Lung (tissue), 12 donors: ENCODE measurements around the gene FZR1. TPM values are rescaled to one million over a fixed set of nuclear protein-coding genes. Genes with fewer than 3 reads are reported as not detected.

Experiments
- ATAC-seq: fragments of 200-7000 bp; cut with Tn5 transposase; one replicate; pipeline ENCODE4 v1.9.1; 2020; ENCODE audit warnings: moderate number of reproducible peaks; ENCODE audit not compliant: insufficient read depth, low FRiP score
- DNase-seq, 3 donors: peaks; one replicate each; pipeline ENCODE4 v3.0.0-alpha.2; 2013 to 2017
- H3K27ac ChIP-seq, 2 donors: one replicate each; pipeline ENCODE4 v1.5.1; 2013; ENCODE audit warnings: mild to moderate bottlenecking in 2 of 2, moderate library complexity in 2 of 2, control low read depth in 1 of 2, inconsistent platforms in 1 of 2, low read depth in 1 of 2, low read length in 1 of 2
- H3K27me3 ChIP-seq, 3 donors: one replicate each; pipeline ENCODE4 v1.5.1; 2013; ENCODE audit warnings: low read length in 2 of 3; ENCODE audit not compliant: control insufficient read depth in 3 of 3, insufficient read depth in 3 of 3
- H3K36me3 ChIP-seq, 4 donors: one replicate each; pipeline ENCODE4 v1.5.1; 2013; ENCODE audit warnings: low read length in 4 of 4, mild to moderate bottlenecking in 1 of 4, moderate library complexity in 1 of 4; ENCODE audit not compliant: control insufficient read depth in 4 of 4, insufficient read depth in 4 of 4
- H3K4me1 ChIP-seq, 5 donors: one replicate each; pipeline ENCODE4 v1.5.1; 2013; ENCODE audit warnings: low read length in 5 of 5, mild to moderate bottlenecking in 2 of 5, moderate library complexity in 1 of 5; ENCODE audit not compliant: control insufficient read depth in 5 of 5, insufficient read depth in 5 of 5
- H3K4me3 ChIP-seq: one replicate; pipeline ENCODE4 v1.5.1; 2013; ENCODE audit warnings: mild to moderate bottlenecking, control low read depth, moderate library complexity
- H3K9ac ChIP-seq, 2 donors: one replicate each; pipeline ENCODE4 v1.5.1; 2013; ENCODE audit warnings: low read length in 2 of 2, control low read depth in 1 of 2; ENCODE audit not compliant: insufficient read depth in 1 of 2
- H3K9me3 ChIP-seq, 4 donors: one replicate each; pipeline ENCODE4 v1.5.1; 2013; ENCODE audit warnings: low read length in 3 of 4, mild to moderate bottlenecking in 1 of 4, moderate library complexity in 1 of 4; ENCODE audit not compliant: control insufficient read depth in 4 of 4, insufficient read depth in 3 of 4
- CTCF ChIP-seq: IDR thresholded peaks from 2 replicates; pipeline ENCODE4 v1.5.1; 2012; ENCODE audit warnings: mild to moderate bottlenecking; ENCODE audit errors: control extremely low read depth, extremely low read depth
- WGBS, 2 donors: extraction: QIAGEN DNeasy Blood & Tissue Kit; methylation state at CpG; one replicate each; pipeline ENCODE4 v1.1.7; 2013; 5-methylcytosine and 5-hydroxymethylcytosine counted together
- polyA plus RNA-seq, 2 donors: library from polyadenylated mRNA; stranded (reverse); fragments of 200-250 nt; gene quantifications; one replicate each; pipeline ENCODE4 v1.2.1, GENCODE V29; 2013
- total RNA-seq, 2 donors: library from RNA; depleted of rRNA in 1 of 2; stranded (reverse); fragments of >200 nt in 1 of 2; gene quantifications; one replicate each; pipeline ENCODE4 v1.2.1, GENCODE V29; 2014 to 2021
- donor health status: control.
- donor health status: control.
- donor health status: Bipolar disorder and iron deficiency.
- donor health status: healthy.
- donor health status: DM: yes; HTN: yes; CAD: no.

FZR1 gene
- total and polyA plus RNA-seq, 4 donors, result 20.0 to 45.8 (median 28.3) TPM

GRCh38 chr19:3526507-3527237, 20.6 kb downstream of the FZR1 start:
- no peak for TF ChIP-seq CTCF
- H3K9me3 ChIP-seq, result no peaks in the 10 kb centered on the region
- no peaks in the 10 kb centered on the region for H3K27me3 ChIP-seq
- no peaks in the 10 kb centered on the region for H3K4me1 ChIP-seq
- WGBS, 2 donors, result 93 to 97% methylated on average over 28 of the region's 28 CpGs
- H3K27ac ChIP-seq, result no peak overlapping the region
- ATAC-seq, result no peak
- no peak overlapping the region for H3K9ac ChIP-seq
- peaks cover 7 to 67% (median 30%) of the 10 kb centered on the region in 4 donors for H3K36me3 ChIP-seq
- H3K4me3 ChIP-seq, result no peak overlapping the region
- no peak for DNase-seq

GRCh38 chr19:3527238-3527910, 21.3 kb downstream of the FZR1 start:
- no peak for DNase-seq
- WGBS, 2 donors, result 97 to 98% methylated on average over 21 of the region's 21 CpGs

GRCh38 chr19:3528080-3528479, 22.0 kb downstream of the FZR1 start:
- Histone ChIP-seq H3K36me3 (peaks cover 7 to 74% (median 36%) of the 10 kb centered on the region in 4 donors), H3K27me3 (no peaks in the 10 kb centered on the region), H3K9ac (no peak overlapping the region), H3K4me3 (no peak overlapping the region), H3K9me3 (no peaks in the 10 kb centered on the region), H3K4me1 (no peaks in the 10 kb centered on the region), H3K27ac (no peak overlapping the region)
- TF ChIP-seq CTCF, result no peak
- DNase-seq (no peak), ATAC-seq (no peak)
- WGBS, 2 donors, result 97 to 99% methylated on average over 13 to 14 of the region's 14 CpGs

More at GRCh38 chr19:3527238-3527910, 21.3 kb downstream of the FZR1 start:
- Histone ChIP-seq H3K27ac (no peak overlapping the region), H3K9me3 (no peaks in the 10 kb centered on the region), H3K36me3 (peaks cover 7 to 71% (median 33%) of the 10 kb centered on the region in 4 donors), H3K4me1 (no peaks in the 10 kb centered on the region), H3K9ac (no peak overlapping the region), H3K27me3 (no peaks in the 10 kb centered on the region), H3K4me3 (no peak overlapping the region)
- no peak for TF ChIP-seq CTCF
- no peak for ATAC-seq
